ENCODE measurements around the gene SBF2.
"Not testable (repeated sequence)": the region's sequence is repeated elsewhere in the genome, so short reads cannot be mapped to it uniquely, and the experiment has no call there.

Gene SBF2

DNA sequence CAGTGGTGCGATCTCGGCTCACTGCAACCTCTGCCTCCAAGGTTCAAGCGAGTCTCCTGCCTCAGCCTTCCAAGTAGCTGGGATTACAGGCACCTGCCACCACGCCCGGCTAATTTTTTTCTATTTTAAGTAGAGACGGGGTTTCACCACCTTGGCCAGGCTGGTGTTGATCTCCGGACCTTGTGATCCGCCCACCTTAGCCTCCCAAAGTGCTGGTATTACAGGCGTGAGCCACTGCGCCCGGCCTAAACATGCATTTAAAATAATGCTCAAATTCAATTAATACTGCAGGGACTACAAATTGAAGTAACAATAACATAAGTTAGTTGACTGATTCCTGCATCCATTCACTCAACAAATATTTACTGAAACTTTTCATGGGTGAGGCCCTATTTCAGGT lies 354.9 kb downstream of the SBF2 start:
- not testable (repeated sequence) for DNase-seq

DNA sequence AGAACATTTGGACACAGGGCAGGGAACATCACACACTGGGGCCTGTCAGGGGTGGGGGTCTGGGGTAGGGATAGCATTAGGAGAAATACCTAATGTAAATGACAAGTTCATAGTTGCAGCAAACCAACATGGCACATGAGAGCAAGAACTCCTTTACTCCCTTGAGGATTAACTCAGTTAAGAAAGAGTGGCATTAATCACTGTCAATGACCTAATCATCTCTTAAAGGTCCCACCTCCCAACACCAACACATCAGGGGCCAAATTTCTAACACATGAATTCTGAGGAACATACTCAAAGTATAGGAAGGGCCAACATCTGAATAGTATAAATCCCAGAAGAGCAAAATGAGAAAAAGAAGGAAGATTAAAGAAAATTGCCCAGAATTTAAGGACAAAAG lies 357.3 kb downstream of the SBF2 start:
- no peak for DNase-seq

DNA sequence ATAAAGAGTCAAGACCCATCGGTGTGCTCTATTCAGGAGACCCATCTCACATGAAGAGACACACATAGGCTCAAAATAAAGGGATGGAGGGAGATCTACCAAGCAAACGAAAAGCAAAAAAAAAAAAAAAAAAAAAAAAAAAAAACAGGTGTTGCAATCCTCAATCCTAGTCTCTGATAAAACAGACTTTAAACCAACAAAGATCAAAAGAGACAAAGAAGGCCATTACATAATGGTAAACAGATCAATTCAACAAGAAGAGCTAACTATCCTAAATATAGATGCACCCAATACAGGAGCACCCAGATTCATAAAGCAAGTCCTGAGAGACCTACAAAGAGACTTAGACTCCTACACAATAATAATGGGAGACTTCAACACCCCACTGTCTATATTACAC lies 361.2 kb downstream of the SBF2 start:
- DNase-seq, result not testable (repeated sequence)

DNA sequence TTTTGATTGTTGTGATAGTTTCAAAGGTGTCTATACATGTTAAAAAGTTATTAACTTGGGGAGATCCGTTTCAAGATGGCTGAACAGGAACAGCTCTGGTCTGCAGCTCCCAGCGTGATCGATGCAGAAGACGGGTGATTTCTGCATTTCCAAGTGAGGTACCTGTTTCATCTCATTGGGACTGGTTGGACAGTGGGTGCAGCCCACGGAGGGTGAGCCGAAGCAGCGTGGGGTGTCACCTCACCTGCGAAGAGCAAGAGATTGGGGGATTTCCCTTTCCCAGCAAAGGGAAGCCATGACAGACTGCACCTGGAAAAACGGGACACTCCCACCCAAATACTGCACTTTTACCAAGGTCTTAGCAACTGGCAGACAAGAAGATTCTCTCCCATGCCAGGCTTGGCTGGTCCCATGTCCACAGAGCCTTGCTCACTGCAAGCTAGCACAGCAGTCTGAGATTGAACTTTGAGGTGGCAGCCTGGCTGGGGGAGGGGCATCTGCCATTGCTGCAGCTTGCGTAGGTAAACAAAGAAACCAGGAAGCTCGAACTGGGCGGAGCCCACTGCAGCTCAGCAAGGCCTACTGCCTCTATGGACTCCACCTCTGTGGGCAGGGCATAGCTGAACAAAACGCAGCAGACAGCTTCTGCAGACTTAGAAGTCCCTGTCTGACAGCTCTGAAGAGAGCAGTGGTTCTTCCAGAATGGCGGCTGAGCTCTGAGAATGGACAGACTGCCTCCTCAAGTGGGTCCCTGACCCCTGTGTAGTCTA lies 363.3 kb downstream of the SBF2 start:
- DNase-seq, result not testable (repeated sequence)

DNA sequence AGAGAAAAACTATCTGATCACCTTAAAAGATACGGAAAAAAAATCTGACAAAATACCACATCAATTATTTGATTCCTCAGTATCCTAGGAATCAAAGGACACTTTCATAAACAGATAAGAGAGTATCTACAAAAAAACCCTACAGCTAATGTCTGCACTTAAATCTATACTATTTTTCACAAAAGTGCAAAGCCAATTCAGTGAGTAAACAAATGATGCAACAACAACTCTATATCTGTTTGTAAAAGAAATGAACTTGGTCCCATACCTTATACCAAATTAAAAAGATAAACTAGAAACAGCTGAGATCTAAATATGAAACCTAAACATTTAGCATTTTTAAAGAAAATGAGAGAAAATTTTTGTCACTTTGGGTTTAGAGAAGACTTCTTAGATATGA lies 366.3 kb downstream of the SBF2 start:
- no peak for DNase-seq

DNA sequence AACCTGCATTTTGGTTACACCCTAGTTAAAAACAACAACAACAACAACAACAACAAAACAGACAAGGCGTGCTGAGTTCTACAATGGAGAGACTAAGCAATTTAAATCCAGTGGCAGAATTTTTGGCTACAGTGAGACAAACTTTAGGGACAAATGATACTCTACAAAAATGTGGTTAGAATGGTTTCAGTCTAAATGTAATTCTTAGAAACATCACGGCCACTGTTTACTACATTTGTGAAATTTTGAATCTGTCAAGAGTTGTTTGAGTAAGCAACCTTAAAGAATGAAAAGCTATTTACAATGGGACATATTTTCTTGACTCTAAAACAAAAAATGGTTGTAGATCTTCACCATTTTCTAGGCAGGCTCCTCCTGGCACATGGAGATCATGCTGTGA lies 370.7 kb downstream of the SBF2 start:
- no peak for DNase-seq

DNA sequence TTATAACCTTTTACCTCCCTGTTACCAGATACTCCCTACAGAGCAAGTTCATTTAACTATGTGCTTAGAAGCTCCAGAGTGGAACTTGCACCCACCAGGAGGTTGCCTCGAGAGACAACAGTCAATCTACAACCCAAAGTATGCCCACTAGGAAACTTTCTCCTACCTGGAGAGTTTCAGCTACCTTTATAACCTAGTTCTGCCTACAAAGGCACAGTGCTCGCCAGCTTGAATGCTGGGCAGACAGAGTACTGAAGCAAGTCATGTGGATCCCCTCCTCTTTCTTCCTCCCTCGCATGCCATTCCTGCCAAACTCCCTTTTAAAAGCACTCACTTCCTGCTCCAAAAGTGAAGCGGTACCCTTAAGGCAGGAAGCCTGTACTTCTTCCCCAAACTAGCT lies 371.2 kb downstream of the SBF2 start:
- no peak for DNase-seq

DNA sequence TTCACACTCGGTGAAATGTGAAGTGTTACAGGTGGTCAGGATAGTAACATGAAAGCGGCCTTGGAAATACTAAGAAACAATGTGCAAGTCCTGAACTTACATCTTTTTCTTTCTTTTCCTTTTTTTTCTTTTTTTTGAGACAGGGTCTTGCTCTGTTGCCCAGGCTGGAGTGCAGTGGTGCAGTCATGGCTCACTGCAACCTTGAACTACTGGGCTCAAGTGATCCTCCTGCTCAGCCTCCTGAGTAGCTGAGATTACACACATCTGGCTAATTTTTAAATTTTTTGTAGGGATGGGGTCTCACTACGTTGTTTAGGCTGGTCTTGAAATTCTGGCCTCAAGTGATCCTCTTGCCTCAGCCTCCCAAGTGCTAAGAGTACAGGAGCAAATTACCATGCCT lies 377.5 kb downstream of the SBF2 start:
- DNase-seq, result no peak

DNA sequence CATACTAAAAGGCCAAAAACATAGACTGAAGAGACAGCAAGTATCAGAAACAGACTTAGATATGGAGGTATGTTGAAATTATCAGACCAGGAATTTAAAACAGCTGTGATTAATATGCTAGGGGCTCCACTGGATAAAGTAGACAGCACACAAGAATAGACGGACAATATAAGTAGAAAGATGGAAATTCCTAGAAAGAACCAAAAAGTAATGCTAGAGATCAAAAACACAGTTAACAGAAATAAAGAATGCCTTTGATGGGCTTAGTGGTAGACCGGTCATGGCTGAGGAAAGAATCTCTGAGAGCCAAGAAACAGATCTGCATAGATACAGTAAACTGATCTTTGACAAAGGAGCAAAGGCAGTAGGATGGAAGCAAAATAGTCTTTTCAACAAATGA lies 380.0 kb downstream of the SBF2 start:
- DNase-seq, result no peak

DNA sequence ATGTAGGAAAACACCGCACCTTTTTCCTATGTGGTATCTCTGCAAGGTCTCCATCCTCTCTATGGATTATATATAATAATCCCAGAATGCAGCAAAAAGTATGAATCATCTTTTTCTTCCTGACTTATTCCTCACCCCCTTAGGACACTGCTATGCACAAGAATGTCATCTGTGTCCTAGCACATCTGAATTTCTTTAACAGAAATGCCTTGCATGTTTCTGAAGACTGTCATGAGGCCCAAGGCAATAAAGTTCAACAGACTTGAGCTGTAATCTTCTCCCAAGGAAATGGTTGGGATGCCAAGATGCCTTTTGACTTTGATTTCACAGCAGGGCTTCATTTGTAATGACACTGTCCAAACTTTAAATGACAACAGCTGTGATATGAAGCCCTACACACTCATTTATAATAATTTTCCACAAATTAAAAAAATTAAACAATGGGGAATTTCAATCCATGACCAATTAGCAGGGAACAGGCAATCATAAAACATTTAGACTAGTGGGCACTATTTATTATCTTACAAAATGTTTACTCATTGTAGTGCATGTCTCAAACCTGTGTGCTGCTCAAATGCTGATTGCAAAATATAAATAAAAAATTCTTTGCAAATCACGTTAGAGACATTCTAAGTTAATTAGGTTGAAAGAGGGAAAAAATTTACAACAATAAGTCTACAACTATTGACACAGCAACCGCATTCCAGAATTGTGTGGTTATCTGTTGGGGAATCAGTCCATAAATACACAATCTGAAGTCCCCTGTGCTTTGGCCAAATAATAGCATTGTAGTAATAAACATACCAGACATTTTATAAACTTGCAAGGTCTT lies 387.8 kb downstream of the SBF2 start:
- DNase-seq, result no peak

DNA sequence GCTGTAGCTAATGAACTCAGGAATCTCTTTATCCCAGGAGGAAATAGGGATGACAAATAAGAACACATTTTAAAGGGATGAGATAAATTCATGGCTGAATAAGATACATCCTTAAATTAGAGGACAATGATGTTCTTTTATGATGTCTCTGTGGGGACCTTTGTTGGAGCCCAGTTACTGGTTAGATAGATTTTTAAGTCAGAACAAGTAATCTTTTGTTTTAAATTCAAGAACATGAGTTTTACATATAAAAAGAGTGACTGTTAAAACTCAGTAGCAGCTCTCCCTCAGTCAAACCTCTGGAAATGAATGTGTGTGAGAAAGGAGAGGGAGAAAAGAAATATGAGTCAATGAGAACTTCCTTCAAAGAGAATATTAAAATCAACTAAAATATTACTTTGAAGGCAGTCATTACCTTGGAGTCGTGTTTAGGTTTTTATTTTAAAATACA lies 388.5 kb downstream of the SBF2 start:
- DNase-seq, result no peak

DNA sequence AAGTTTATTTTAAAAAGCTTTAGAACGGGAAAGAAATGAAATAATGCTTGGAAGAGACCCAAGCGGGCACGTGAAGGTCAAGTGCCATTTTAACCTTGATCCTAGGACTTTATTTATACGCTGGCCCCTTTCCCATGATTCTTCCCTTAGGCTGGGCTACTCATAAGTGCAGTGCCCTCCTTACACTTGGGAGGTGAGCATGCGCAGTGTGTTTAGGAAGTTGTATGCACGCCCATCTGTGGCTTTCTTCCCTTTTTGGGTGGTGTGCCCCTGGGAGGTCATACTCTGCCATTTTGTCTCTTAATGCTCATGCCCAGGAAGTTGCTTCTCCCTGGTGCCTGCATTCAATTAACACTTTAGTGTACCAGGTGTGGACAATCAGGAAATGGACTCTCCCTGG lies 390.4 kb downstream of the SBF2 start:
- DNase-seq, result no peak

DNA sequence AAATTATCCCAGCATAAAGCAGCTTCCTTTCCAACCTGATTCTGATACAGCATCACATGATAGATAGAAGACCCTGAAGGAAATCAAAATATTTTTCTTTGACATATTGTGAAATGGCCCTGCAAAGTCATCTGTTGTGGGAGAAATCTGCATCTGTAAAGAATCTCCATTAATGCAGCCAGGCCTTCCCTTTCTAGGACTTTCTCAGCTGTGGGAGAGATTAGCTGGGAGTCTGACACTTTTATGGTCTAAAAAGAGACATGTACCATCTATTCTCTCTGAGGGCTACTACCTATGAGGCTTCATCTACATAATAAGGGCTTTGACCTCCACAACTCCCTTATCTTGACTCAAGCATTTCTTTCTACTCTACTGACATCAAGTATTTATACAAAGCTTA lies 392.1 kb downstream of the SBF2 start:
- no peak for DNase-seq

DNA sequence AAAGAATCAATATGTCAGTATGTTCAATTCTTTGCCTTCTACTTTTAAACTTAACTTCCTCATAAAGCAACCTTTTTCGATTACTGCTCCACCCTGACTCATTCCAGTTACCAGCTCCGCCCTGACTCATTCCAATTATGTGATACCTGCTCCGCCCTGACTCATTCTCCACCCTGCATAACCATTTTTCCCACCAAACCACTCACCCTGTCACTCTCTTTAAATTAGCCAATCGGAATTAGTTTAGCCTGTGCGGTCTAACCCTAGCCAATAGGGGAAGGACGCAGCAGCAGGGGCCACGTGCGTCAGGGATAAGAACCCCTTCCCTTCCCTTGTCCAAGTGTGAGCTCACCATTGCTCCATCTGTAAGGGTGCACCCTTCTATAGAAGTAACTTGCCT lies 393.8 kb downstream of the SBF2 start:
- DNase-seq, result not testable (repeated sequence)

DNA sequence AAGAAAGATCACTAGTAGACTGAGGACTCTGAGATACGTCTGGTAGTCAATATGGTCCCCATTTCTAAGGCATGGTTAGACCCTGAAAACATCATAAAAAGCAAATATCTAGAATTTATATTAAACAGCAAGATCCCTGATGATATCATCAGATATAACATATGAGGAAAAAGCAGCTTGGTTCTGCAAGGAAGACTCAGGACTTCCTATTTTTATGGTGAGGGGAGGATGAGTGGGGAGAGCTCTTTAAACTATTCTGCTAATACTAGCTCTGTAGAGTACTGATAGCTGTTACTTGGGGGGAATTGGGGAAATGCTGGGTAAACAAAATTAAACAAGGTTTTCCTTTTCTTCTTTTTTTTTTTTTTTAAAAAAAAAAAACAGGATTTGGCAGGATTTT lies 394.3 kb downstream of the SBF2 start:
- no peak for DNase-seq

DNA sequence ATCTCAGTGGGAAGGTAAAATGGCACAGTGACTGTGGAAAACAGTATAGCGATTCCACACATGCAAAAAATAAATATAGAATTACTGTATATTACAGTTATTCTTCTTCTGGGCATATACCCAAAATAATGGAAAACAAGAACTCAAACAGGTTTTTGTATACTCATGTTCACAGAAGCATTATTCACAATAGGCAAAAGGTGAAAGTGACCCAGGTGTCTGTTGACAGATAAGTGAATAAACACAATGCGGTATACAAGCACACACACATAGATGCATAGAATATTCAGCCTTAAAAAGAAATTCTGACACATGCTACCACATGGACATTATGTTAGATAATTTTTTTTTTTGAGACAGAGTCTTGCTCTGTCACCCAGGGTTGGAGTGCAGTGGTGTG lies 397.1 kb downstream of the SBF2 start:
- DNase-seq, result no peak

DNA sequence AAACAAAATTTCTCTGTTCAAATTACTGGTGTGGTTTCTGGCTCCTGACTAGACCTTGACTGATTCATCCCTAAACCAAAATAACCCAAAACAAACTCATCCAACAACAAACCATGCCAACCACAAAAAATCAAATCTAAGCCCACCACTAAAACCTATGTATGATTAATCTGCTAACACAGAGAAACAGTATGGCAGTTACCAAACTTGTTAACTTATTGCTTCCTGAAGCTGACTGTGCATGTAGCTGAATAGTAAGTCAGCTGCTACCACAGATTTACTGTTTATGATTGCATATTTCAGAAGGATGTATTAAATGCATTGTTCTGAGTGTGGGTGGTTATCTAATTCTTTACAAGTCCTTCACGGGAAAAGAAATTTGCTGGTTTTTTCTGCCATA lies 399.0 kb downstream of the SBF2 start:
- DNase-seq, result no peak

DNA sequence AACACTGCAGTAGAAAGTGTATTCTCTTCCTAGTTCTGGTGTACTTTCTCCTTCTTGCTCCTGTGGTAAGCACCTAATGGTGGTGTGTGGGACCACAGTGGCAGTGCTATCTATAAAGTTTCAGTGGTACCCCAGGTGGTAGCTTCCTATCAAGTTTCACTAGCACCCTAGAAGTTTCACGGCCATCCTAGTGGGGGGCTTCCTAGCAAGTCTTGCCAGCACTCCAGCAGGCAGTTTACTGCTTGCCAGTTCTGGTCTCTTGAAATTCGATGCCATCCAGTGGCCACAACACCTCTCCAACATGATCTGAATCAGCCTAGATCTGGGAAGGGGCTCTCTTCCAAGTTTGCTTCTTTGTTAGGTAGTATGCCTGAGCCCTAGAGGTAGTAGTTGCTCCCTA lies 400.5 kb downstream of the SBF2 start:
- no peak for DNase-seq

DNA sequence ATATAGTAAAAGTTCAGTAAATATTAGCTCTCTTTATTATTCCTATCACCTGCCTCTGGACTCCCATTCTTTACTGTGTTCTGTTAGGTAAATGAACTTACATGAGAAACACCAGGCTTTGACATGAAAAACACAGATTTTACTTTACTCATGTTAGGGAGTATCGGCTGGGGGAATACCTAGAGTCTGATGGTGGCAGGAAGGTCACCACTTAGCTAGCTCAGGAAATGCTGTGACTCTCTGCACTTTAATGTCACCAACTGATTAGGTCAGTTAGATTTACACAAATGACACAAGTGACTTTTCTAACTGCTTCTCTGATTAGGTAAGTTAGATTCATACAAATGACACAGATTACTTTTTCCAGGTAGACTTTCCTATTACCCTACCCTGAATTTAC lies 405.1 kb downstream of the SBF2 start:
- DNase-seq, result no peak

DNA sequence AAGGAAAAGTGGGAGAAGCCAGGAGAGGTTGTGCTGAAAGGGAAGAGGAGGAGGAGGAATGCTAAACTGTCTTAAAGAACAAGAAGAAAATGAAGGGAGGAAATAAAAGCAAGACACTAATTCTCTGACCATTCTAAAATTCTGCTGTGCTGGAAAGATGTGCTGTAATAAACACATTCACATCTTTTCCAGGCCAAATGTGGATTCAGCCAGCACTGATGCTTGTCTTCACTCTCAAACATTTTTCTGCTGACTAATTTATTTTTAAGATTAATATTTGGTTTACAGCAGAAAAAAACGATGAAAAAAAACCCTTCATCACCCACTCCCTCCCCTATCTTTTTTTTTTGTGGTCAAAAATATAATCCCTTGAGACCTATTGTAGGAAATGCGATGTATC lies 406.5 kb downstream of the SBF2 start:
- no peak for DNase-seq

DNA sequence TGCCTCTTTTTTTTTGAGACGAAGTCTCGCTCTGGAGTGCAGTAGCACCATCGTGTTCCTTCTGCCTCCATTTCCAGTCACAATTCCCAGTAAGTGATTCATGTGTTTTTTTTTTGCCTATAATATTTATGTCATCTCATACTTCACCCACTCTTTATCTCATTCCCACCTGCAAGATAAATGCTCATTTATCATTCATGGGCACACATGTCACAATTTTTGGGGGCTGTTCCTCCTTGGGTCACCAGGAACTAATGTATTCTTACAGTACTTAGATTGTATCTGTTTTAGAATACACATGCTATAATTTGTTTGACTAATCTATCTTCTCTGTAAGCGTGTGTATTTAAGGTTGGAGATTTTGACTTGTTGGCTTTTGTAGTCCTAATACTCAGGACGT lies 407.4 kb downstream of the SBF2 start:
- DNase-seq, result no peak

DNA sequence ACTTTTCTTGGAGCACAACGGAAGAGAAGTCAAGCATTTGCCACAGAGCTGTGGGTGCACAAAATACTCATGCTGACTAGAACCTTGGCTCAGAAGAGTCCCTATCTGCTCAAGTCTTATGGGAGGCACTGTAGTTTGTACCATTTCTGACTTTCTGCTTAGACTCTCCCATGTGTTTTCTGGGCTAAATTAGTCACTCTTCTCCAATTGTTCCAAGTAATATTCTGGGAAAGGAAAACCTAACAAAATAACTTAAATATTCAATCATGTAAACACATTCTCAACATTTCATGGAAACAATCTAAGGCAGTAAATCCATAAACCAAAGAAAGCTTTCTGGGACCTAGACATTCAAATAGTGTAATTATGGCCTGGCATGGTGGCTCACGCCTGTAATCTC lies 409.4 kb downstream of the SBF2 start:
- no peak for DNase-seq

DNA sequence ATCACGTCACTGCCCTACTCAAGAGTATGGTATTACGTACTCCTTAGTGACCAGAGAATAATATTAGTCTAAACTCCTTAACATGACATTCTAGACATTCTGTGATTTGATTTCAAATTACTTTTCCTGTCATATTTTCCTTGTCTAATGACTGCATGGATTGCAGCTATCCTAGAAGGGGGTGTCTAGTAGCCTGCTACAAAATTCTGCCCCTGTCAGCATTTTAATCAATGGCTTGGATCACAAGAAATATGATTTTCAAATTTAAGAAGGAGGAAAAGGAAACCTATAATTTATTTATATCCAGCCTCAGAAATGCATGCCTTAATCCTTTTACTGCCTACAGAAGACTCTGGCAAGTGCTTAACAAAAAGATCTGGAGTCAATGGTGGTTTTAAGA lies 413.4 kb downstream of the SBF2 start:
- no peak for DNase-seq

DNA sequence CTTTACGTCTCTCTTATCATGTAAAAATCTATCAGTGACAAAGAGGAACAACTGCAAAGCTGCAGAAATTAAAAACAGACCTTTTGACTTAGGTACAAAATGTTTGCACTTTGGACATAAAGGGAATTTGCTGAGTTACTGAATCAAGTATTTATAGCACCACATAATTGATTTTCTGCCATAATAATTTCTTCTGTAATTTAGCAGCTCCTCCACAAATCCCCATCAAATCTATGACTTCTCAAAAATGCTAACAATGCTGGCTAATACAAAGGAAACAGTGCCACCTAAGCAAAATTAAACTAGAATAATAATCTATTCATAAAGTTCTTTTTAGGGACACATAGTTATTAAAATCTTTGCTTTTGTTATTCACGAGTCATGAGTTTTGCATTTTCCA lies 415.1 kb downstream of the SBF2 start:
- DNase-seq, result no peak

DNA sequence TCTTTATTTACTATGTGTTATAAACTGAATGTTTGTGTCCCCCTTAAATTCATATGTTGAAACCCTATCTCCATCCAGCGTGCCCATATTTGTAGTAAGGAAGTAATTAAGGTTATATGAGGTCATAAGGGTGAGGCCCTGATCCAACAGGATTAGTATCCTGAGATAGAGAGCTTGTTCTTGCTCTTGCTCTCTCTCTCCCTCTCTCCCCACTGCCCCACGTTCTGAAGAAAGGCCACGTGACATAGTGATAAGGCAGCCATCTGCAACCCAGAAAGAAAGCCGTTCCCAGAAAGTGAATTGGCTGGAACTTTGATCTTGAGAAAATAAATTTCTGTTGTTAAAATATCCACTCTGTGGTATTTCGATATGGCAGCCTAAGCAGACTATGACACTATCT lies 417.7 kb downstream of the SBF2 start:
- DNase-seq, result no peak

All from NCI-H748 treated with DMSO at 0.1 percent for 48 hours (cell line).